Upper lobe of left lung (tissue), 4 donors: Measurements from ENCODE around the gene NT5E.

Source experiments
- CTCF ChIP-seq, 6 experiments: fragments of 450-650 bp in 4 of 6; fragments of 200-600 bp in 2 of 6; sonication (generic) in 2 of 6; IDR thresholded peaks; one replicate each; pipeline ENCODE4 v1.5.1; 2016 to 2019; ENCODE audit warnings: antibody characterized with exemption in 6 of 6
- EP300 ChIP-seq, 4 donors: sonication (generic); formaldehyde crosslinking; IDR thresholded peaks; one replicate each; pipeline ENCODE4 v1.5.1; 2017; ENCODE audit warnings: antibody characterized with exemption in 4 of 4, control low read depth in 2 of 4

- no peak for TF ChIP-seq EP300 (IDR thresholded peaks at IDR 0.05)
- no peak for TF ChIP-seq CTCF (IDR thresholded peaks at IDR 0.05)
Observed at GRCh38 chr6:85402071-85402470, 47.8 kb upstream of the NT5E start.
